ENCODE data around the gene DPEP3.
A peak's percentile ranks its signal among the peaks of the same experiment; 100 is the strongest.

The DPEP3 gene

GRCh38 chr16:68022278-68022727, 42.0 kb upstream of the DPEP3 start:
- H3K9me3 ChIP-seq (ENCODE audit: low read length) = no peaks in the 10 kb centered on the region
- no peaks in the 10 kb centered on the region for H3K27me3 ChIP-seq (ENCODE audit: insufficient read depth, low read length)
- H3K4me3 ChIP-seq (ENCODE audit: low read depth, low read length, poor library complexity, severe bottlenecking) = peak overlapping the region; percentile 89
- TF ChIP-seq EZH2 (IDR thresholded peaks at IDR 0.05; ENCODE audit: borderline replicate concordance, low read length) (no peak), CTCF (IDR thresholded peaks at IDR 0.05; ENCODE audit: low read length) (no peak)
- H2AFZ ChIP-seq (ENCODE audit: low read length) = no peak overlapping the region
- no peaks in the 10 kb centered on the region for H3F3A ChIP-seq (ENCODE audit: insufficient read depth, low read length)
- H3K36me3 ChIP-seq (ENCODE audit: insufficient read depth, low read length) = peaks cover 35% of the 10 kb centered on the region
- peaks cover 13% of the 10 kb centered on the region for H3K79me2 ChIP-seq (ENCODE audit: insufficient read depth, low read length)
- H3K9me2 ChIP-seq (ENCODE audit: low read depth, low read length) = no peaks in the 10 kb centered on the region
- no peak overlapping the region for H3K27ac ChIP-seq (ENCODE audit: low read depth, low read length, poor library complexity, severe bottlenecking)
- peak overlapping the region; percentile 82 for H3K4me2 ChIP-seq (ENCODE audit: low read length)
- H4K20me1 ChIP-seq (ENCODE audit: insufficient read depth, low read length) = no peaks in the 10 kb centered on the region
- peak overlapping the region; percentile 94 for H3K9ac ChIP-seq (ENCODE audit: low read length)
- peaks cover 24% of the 10 kb centered on the region for H3K4me1 ChIP-seq (ENCODE audit: insufficient read depth, low read length, severe bottlenecking)

GRCh38 chr16:68021490-68021889, 41.2 kb upstream of the DPEP3 start:
- no peaks in the 10 kb centered on the region for H3K27me3 ChIP-seq (ENCODE audit: insufficient read depth, low read length)
- no peaks in the 10 kb centered on the region for H3K9me2 ChIP-seq (ENCODE audit: low read depth, low read length)
- H3F3A ChIP-seq (ENCODE audit: insufficient read depth, low read length) = no peaks in the 10 kb centered on the region
- no peak for TF ChIP-seq CTCF (IDR thresholded peaks at IDR 0.05; ENCODE audit: low read length)
- no peaks in the 10 kb centered on the region for H3K9me3 ChIP-seq (ENCODE audit: low read length)
- peak overlapping the region; percentile 89 for H3K4me3 ChIP-seq (ENCODE audit: low read depth, low read length, poor library complexity, severe bottlenecking)
- peaks cover 24% of the 10 kb centered on the region for H3K4me1 ChIP-seq (ENCODE audit: insufficient read depth, low read length, severe bottlenecking)
- peak overlapping the region; percentile 94; the same call in 1 of the 2 replicates for H3K9ac ChIP-seq (ENCODE audit: low read length)
- no peak overlapping the region for H3K27ac ChIP-seq (ENCODE audit: low read depth, low read length, poor library complexity, severe bottlenecking)
- H3K4me2 ChIP-seq (ENCODE audit: low read length) = peak overlapping the region; percentile 82
- H3K36me3 ChIP-seq (ENCODE audit: insufficient read depth, low read length) = peaks cover 27% of the 10 kb centered on the region
- peaks cover 13% of the 10 kb centered on the region for H3K79me2 ChIP-seq (ENCODE audit: insufficient read depth, low read length)
- H4K20me1 ChIP-seq (ENCODE audit: insufficient read depth, low read length) = no peaks in the 10 kb centered on the region
- no peak overlapping the region for H2AFZ ChIP-seq (ENCODE audit: low read length)

- Histone ChIP-seq H4K20me1 (ENCODE audit: insufficient read depth, low read length) (no peaks in the 10 kb centered on the region), H3K4me1 (ENCODE audit: insufficient read depth, low read length, severe bottlenecking) (peaks cover 18% of the 10 kb centered on the region), H3K27me3 (ENCODE audit: insufficient read depth, low read length) (no peaks in the 10 kb centered on the region), H3K9me2 (ENCODE audit: low read depth, low read length) (no peaks in the 10 kb centered on the region), H3K4me2 (ENCODE audit: low read length) (no peak overlapping the region), H3K9me3 (ENCODE audit: low read length) (no peaks in the 10 kb centered on the region), H3F3A (ENCODE audit: insufficient read depth, low read length) (no peaks in the 10 kb centered on the region), H3K4me3 (ENCODE audit: low read depth, low read length, poor library complexity, severe bottlenecking) (no peak overlapping the region), H3K36me3 (ENCODE audit: insufficient read depth, low read length) (peaks cover 15% of the 10 kb centered on the region), H3K27ac (ENCODE audit: low read depth, low read length, poor library complexity, severe bottlenecking) (no peak overlapping the region), H3K79me2 (ENCODE audit: insufficient read depth, low read length) (peaks cover 8% of the 10 kb centered on the region), H3K9ac (ENCODE audit: low read length) (no peak overlapping the region), H2AFZ (ENCODE audit: low read length) (no peak overlapping the region)
- no peak for TF ChIP-seq CTCF (IDR thresholded peaks at IDR 0.05; ENCODE audit: low read length)
- TF ChIP-seq EZH2 (IDR thresholded peaks at IDR 0.05; ENCODE audit: borderline replicate concordance, low read length) = no peak
These were observed 38.9 kb upstream of the DPEP3 start for GRCh38 chr16:68019167-68019680.

Measured in OCI-LY1 (cell line).